ENCODE measurements around the gene NEU4.

Gene NEU4

GRCh38 chr2:241862093-241862492 lies 53.1 kb downstream of the NEU4 start:
- in situ Hi-C loops (cut with HindIII; ENCODE audit: low sequenced_read_pairs) = no loop called here

- in situ Hi-C loops (cut with HindIII; ENCODE audit: low sequenced_read_pairs) = no loop called here
Observed at GRCh38 chr2:241862775-241863535, 54.0 kb downstream of the NEU4 start.

DNA sequence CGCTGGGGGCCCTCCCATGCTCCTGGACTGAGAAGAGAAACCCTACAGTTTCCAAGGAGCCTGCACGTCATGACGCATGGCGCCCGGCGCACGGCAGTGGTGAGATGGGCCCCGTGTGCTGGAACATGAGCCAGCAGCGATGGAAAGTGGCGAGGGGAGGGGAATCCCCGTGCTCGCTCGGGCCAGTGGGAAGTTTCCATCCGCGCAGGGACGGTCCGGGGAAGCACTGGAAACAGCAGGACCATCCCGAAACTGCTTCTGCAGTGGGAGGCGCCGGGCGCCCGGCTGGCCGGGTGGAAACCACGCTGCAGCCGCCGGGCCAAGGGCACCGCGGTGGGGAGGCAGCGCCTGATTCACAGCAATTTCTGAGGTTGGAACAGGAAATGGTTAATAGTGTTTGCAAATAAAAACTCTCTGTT lies 54.6 kb downstream of the NEU4 start:
- in situ Hi-C loops (cut with HindIII; ENCODE audit: low sequenced_read_pairs) = no loop called here

DNA sequence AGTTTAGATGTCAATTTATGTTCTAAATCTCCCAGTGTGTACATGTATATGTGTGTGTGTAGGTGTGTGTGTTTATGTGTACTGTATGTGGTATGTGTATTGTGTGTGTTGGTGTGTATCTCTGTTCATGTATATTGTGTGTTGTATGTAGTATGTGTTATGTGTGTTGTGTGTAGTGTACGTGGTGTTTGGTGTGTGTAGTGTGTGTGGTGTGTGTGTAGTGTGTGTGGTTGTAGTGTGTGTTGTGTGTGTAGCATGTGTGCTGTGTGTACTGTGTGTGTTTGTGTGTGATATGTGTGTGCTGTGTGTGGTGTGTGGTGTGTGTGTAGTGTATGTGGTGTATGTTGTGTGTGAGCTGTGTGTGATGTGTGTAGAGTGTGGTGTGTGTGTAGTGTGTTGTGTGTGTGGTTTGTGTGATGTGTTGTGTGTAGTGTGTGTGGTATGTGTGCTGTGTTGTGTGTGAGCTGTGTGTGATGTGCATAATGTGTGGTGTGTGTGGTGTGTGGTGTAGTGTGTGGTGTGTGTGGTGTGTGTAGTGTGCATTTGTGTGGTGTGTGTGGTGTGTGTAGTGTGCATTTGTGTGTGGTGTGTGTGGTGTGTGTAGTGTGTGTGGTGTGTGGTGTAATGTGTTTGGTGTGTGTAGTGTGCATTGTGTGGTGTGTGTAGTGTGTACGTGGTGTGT lies 55.3 kb downstream of the NEU4 start:
- in situ Hi-C loops (cut with HindIII; ENCODE audit: low sequenced_read_pairs) = no loop called here

- in situ Hi-C loops (cut with HindIII; ENCODE audit: low sequenced_read_pairs) = no loop called here
Observed at GRCh38 chr2:241864850-241865213, 55.8 kb downstream of the NEU4 start.

GRCh38 chr2:241865416-241865956 lies 56.5 kb downstream of the NEU4 start:
- in situ Hi-C loops (cut with HindIII; ENCODE audit: low sequenced_read_pairs) = no loop called here

DNA sequence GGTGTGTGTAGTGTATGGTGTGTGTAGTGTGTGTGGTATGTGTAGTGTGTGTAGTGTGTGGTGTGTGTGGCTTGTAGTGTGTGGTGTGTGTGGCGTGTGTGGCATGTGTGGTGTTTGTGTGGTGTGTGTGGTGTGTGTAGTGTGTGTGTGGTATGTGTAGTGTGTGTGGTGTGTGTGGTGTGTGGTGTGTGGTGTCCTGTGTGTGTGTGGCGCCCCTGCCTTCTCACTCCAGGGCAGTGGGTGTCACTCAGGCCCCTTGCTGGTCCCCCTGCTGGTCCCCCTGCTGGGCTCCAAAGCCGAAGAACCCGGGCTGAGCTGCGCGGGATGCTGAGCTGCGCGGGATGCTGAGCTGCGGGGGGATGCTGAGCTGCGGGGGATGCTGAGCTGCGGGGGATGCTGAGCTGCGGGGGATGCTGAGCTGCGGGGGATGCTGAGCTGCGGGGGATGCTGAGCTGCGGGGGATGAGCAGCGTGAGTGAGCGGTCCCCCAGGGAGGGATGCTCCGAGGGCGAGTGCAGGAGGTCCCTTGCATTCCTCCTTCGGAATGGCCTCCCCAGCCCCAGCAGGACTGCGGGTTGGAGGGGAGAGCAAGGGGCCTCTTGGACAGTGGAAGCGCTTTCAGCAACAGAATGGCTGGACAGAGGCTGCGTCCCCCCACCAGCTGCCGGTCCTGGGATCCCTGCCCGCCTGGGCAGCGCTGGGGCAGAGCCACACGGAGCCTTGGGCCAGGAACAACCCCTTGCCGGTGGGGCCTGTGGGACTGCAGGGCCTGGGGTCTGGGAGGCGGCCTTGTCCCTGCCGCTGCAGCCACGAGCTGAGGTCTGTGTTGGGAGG lies 57.2 kb downstream of the NEU4 start:
- in situ Hi-C loops (cut with HindIII; ENCODE audit: low sequenced_read_pairs) = no loop called here

All from DLD1 (cell line).